Measurements from ENCODE around the gene PROS1.

GRCh38 chr3:94011233-94011711 lies 37.6 kb upstream of the PROS1 start:
- no peak for TF ChIP-seq EZH2 (IDR thresholded peaks at IDR 0.05; ENCODE audit: borderline replicate concordance)
- TF ChIP-seq, protein P1, sequence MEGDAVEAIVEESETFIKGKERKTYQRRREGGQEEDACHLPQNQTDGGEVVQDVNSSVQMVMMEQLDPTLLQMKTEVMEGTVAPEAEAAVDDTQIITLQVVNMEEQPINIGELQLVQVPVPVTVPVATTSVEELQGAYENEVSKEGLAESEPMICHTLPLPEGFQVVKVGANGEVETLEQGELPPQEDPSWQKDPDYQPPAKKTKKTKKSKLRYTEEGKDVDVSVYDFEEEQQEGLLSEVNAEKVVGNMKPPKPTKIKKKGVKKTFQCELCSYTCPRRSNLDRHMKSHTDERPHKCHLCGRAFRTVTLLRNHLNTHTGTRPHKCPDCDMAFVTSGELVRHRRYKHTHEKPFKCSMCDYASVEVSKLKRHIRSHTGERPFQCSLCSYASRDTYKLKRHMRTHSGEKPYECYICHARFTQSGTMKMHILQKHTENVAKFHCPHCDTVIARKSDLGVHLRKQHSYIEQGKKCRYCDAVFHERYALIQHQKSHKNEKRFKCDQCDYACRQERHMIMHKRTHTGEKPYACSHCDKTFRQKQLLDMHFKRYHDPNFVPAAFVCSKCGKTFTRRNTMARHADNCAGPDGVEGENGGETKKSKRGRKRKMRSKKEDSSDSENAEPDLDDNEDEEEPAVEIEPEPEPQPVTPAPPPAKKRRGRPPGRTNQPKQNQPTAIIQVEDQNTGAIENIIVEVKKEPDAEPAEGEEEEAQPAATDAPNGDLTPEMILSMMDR (IDR thresholded peaks at IDR 0.05; ENCODE audit: poor library complexity): no peak

Measured in hepatocyte (in vitro differentiated cells).